Neutrophil (primary cell): Measurements from ENCODE around the gene TNFRSF14.

Source experiments
- H3K27ac ChIP-seq: fragments of 200-600 bp; sonication (generic); 2 replicates; pipeline ENCODE4 v1.5.1; 2016; ENCODE audit warnings: mild to moderate bottlenecking, moderate library complexity
- H3K27me3 ChIP-seq: fragments of 200-600 bp; sonication (generic); 2 replicates; pipeline ENCODE4 v1.6.0; 2016; ENCODE audit warnings: mild to moderate bottlenecking
- H3K36me3 ChIP-seq: fragments of 200-600 bp; sonication (generic); 2 replicates; pipeline ENCODE4 v1.5.1; 2017
- H3K4me1 ChIP-seq, 2 experiments: fragments of 200-600 bp in 1 of 2; sonication (generic) in 1 of 2; 1 replicate in 1 of 2; 2 replicates in 1 of 2; pipeline versions ENCODE4 v1.5.1 to v1.6.1; 2013 to 2016; ENCODE audit warnings: low read depth in 1 of 2, low read length in 1 of 2, mild to moderate bottlenecking in 1 of 2, moderate library complexity in 1 of 2; ENCODE audit not compliant: control insufficient read depth in 1 of 2, insufficient read depth in 1 of 2
- H3K4me3 ChIP-seq, 2 experiments: fragments of 200-600 bp in 1 of 2; sonication (generic) in 1 of 2; 1 replicate in 1 of 2; 2 replicates in 1 of 2; pipeline ENCODE4 v1.5.1; 2013 to 2016; ENCODE audit warnings: low read depth in 1 of 2, low read length in 1 of 2, mild to moderate bottlenecking in 1 of 2, moderate library complexity in 1 of 2
- H3K9me3 ChIP-seq: fragments of 200-600 bp; sonication (generic); 2 replicates; pipeline ENCODE4 v1.5.1; 2016
- TF ChIP-seq, protein P1 (sequence below): fragments of 200-600 bp; sonication (generic); IDR thresholded peaks from 2 replicates; pipeline ENCODE4 v1.5.1; 2016; ENCODE audit warnings: antibody characterized with exemption

The TNFRSF14 gene

DNA sequence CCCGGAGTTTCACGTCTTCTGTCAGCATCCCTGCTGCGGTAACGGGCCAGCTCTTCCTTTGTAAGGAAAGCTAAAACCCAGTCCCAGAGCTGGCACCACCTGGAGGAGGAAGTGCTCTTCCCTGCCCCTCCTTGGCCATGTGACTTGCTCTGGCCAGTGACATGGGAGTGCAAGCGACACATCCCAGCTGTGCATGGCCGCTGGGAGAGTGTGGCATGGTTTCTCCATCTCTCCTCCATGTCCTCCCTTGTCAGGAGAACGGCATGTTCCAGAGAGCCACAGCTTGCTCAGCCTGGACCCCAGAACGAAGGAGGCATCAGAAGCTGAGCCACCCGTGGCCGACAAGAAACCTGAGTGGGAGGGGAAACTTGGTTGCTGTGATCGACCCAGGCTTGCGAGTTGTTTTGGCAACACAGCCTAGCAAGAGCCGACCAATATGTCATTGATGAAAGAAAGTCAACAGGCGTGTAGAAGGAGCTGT is 27.7 kb downstream of the TNFRSF14 start:
- H3K27me3 ChIP-seq, result peaks cover 47% of the 10 kb centered on the region
- H3K27ac ChIP-seq, result peak overlapping the region; percentile 100
- peaks cover 40 to 41% of the 10 kb centered on the region in 2 experiments for H3K4me1 ChIP-seq
- no peak overlapping the region for H3K4me3 ChIP-seq
- TF ChIP-seq, protein P1, sequence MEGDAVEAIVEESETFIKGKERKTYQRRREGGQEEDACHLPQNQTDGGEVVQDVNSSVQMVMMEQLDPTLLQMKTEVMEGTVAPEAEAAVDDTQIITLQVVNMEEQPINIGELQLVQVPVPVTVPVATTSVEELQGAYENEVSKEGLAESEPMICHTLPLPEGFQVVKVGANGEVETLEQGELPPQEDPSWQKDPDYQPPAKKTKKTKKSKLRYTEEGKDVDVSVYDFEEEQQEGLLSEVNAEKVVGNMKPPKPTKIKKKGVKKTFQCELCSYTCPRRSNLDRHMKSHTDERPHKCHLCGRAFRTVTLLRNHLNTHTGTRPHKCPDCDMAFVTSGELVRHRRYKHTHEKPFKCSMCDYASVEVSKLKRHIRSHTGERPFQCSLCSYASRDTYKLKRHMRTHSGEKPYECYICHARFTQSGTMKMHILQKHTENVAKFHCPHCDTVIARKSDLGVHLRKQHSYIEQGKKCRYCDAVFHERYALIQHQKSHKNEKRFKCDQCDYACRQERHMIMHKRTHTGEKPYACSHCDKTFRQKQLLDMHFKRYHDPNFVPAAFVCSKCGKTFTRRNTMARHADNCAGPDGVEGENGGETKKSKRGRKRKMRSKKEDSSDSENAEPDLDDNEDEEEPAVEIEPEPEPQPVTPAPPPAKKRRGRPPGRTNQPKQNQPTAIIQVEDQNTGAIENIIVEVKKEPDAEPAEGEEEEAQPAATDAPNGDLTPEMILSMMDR, result no peak
- no peaks in the 10 kb centered on the region for H3K9me3 ChIP-seq
- H3K36me3 ChIP-seq, result no peaks in the 10 kb centered on the region

DNA sequence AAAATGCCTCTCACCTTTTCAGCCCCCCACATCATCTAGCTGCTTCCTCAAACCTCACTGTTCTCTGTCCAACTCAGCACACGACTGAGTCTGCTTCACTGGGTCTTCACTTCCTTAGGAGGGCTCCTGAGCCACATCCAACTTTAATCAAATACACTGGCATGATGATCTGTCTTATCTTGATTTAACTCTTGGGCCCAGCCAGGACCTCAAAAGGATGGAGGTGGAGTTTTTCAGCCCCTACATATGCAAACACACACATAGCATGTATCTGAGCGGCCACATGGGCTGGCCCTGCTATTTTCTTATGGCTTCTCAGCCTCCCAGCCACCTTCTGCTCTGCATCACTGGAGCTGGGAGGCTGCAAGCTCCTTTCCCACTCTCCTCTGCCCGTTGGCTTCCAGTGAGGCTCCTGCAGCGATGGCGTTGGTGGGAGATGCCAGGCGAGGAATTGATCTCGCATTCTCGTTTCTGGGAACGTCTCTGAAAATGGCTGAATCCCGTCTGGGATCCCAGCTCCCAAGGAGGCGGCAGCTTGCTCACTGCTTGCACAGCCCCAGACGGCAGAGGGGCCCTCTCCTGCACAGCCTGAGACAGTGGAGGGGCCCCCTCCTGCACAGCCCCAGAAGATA is 28.6 kb downstream of the TNFRSF14 start:
- Histone ChIP-seq H3K9me3 (no peaks in the 10 kb centered on the region), H3K4me1 (peaks cover 40% of the 10 kb centered on the region in 2 experiments), H3K27ac (peak overlapping the region; percentile 100), H3K4me3 (peak overlapping the region; percentile 86 to 88), H3K36me3 (no peaks in the 10 kb centered on the region), H3K27me3 (peaks cover 49% of the 10 kb centered on the region)
- TF ChIP-seq, protein P1, result no peak

DNA sequence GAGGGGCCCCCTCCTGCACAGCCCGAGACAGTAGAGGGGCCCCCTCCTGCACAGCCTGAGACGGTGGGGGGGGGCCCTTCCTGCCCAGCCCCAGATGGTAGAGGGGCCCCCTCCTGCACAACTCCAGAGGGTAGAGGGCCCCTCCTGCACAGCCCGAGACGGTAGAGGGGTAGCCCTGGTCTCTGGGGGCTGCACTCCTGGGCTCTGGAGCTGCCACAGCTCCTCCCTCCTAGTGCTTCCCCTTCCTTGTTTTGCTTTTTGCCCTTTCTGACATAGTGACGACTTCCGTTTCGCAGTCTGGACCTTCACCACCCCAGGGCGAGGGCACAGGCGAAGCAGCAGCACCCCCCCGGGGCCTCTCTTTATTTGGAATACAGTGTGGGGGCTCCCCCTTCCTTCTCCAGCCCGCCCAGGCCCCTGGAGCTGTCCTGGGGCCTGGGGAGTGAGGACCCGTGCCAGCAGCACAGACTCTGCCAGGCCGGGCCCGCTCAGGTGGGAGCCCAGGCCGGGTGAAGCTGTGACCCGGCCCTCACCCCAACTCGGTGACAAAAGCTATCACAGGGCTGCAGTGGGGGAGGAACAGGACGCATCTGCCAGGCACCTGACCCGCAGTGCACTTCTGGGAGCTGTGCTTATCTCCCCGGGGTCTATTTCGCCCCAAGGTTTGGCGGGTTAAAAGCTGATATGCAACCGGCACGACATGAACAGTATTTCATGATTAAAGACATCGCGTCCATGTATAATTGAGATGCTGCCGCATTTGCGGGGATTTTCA is 29.3 kb downstream of the TNFRSF14 start:
- Histone ChIP-seq H3K27ac (peak overlapping the region; percentile 100), H3K9me3 (no peaks in the 10 kb centered on the region), H3K4me1 (peaks cover 40% of the 10 kb centered on the region in 2 experiments), H3K36me3 (no peaks in the 10 kb centered on the region), H3K27me3 (peaks cover 48% of the 10 kb centered on the region), H3K4me3 (peak overlapping the region; percentile 86 to 88)
- TF ChIP-seq, protein P1, result peak; percentile 26

DNA sequence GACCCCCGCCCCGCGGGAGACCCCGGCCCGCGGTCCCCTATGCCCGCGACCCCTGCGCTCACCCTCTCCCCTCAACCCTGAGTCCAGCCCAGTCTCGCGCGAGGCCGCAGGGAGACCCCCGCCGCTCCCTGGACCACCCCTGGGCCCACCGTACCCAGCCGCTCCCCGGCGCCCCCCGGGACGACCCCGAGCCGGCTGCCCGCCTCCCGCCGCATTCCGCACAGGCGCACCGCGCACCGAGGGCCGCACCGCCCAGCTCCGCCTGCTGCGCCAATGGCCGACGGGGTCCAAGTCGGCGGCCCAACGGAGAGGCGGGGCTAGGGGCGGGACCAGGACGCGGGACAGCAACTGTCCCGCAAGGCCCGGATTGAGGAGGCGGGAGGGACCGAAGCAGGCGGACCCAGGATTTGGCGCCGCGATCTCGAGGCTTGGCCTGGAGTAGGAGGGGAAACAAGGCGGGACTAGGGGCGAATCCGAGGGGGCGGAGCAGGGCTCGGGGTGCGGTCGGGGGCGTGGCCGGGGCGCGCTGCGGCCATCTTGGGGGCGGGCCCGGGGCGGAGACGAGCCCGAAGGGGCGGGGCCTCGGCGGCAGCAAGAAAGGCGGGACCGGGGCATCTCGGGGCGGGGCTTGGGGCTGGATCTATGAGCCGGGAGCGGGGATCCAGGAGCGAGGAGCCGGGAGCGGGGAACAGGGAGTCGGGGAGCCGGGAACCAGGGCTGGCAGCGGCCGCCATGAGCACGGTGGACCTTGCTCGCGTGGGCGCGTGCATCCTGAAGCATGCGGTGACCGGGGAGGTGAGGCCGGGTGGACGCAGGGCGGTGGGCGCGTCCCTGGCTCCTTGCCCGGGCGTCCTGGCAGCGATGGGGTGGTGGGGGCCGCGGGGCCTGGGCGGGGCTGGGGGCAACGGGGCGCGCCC is 30.2 kb downstream of the TNFRSF14 start, which contains the start of gene PRXL2B:
Gene PRXL2B, plus strand, starts transcription at position 624 of the 917 bp plus-strand sequence. Its CDS starts 109 bp downstream, at position 733.
- H3K27me3 ChIP-seq, result peaks cover 40% of the 10 kb centered on the region
- H3K4me1 ChIP-seq, result peaks cover 39 to 40% of the 10 kb centered on the region in 2 experiments
- TF ChIP-seq, protein P1, result no peak
- H3K9me3 ChIP-seq, result no peaks in the 10 kb centered on the region
- peak within 1 kb of the TSS; percentile 100 for H3K27ac ChIP-seq
- no peaks in the 10 kb centered on the region for H3K36me3 ChIP-seq
- peak within 1 kb of the TSS; percentile 86 to 88 for H3K4me3 ChIP-seq
